ACC112 (cell line): ENCODE measurements around the gene TGFB1.
"Not testable (repeated sequence)": the region's sequence is repeated elsewhere in the genome, so short reads cannot be mapped to it uniquely, and the experiment has no call there.

ENCODE experiments used
- H2AFZ ChIP-seq: fragments of 200-600 bp; sonication (generic); one replicate; pipeline ENCODE4 v1.6.0; 2017; ENCODE audit warnings: antibody characterized with exemption, low read length; ENCODE audit not compliant: unreplicated experiment
- H3K27ac ChIP-seq: fragments of 200-600 bp; sonication (generic); 2 replicates; pipeline ENCODE4 v1.5.1; 2014; ENCODE audit warnings: low read depth, mild to moderate bottlenecking, antibody characterized with exemption, low read length, moderate library complexity
- H3K27me3 ChIP-seq: fragments of 200-600 bp; sonication (generic); 2 replicates; pipeline ENCODE4 v1.6.1; 2014; ENCODE audit warnings: mild to moderate bottlenecking, antibody characterized with exemption, low read length, moderate library complexity, mixed read lengths; ENCODE audit not compliant: insufficient read depth
- H3K36me3 ChIP-seq: fragments of 200-600 bp; sonication (generic); 2 replicates; pipeline ENCODE4 v1.6.1; 2016; ENCODE audit warnings: mild to moderate bottlenecking, antibody characterized with exemption, low read length, moderate library complexity, mixed read lengths; ENCODE audit not compliant: insufficient read depth
- H3K4me1 ChIP-seq: fragments of 200-600 bp; sonication (generic); one replicate; pipeline ENCODE4 v1.6.1; 2016; ENCODE audit warnings: low read length, mixed read lengths; ENCODE audit not compliant: insufficient read depth, unreplicated experiment, control insufficient read depth
- H3K4me3 ChIP-seq: fragments of 200-600 bp; sonication (generic); 2 replicates; pipeline ENCODE4 v1.5.1; 2014; ENCODE audit warnings: mild to moderate bottlenecking, low read depth, low read length
- H3K79me2 ChIP-seq: fragments of 200-600 bp; sonication (generic); one replicate; pipeline ENCODE4 v1.6.0; 2016; ENCODE audit warnings: low read length; ENCODE audit not compliant: control insufficient read depth, unreplicated experiment, insufficient read depth

The TGFB1 gene

DNA sequence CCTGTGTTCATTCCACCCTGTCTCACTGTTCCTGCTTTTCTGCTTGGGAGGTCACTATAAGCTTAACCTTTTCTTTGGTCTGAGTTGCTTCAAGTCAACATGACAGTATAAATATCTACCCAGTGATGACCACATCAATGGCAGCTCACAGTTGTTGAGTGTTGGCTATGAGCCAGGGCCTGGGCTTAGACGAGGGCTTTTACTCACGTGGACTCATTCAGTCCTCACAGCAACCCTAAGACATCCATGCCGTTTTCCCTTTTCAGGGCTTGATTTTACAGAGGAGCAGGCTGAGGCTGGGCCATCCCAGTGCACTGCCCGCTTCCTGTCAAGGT, 54.0 kb downstream of the TGFB1 start:
- peaks cover 8% of the 10 kb centered on the region for H3K79me2 ChIP-seq
- H3K27ac ChIP-seq: peak overlapping the region; percentile 87
- no peak overlapping the region for H2AFZ ChIP-seq
- peaks cover 19% of the 10 kb centered on the region for H3K4me1 ChIP-seq
- H3K36me3 ChIP-seq: peaks cover 7% of the 10 kb centered on the region
- no peak overlapping the region for H3K4me3 ChIP-seq
- H3K27me3 ChIP-seq: no peaks in the 10 kb centered on the region

DNA sequence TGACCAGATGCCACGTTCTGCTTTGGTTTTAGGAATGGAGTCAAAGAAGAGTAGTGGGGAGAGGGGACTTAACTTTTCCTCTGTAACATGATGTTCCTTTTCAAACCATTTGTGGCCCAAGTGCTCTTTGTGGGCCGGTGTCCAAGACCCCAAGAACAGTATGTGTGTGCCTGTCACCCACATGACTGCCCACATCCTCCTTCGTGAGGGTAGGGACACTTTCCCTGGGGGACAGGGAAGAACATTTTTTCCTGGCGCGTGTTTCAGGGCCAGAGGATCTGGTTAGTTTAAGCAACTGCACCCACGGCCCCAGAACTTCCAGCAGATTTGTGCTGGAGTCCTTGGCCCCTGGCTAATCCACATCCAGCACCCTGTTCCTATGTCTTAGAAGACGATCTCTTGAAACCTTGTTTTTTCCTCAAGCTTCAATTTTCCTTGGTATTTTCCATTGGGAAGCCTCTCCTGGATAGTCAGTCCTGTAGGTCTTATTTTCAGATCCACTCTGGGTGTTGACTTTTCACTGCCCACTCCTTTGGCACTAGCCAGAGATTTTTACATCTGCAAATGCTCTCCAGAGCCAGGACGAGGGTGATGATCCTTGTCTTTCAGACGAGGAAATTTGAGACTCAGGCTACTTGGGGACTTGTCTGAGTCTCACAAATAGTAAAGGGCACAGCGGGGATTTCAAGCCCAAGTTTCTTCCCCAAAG, 54.5 kb downstream of the TGFB1 start:
- H3K4me3 ChIP-seq: no peak overlapping the region
- H3K4me1 ChIP-seq: peaks cover 19% of the 10 kb centered on the region
- H3K27ac ChIP-seq: peak overlapping the region; percentile 87
- H3K79me2 ChIP-seq: peaks cover 8% of the 10 kb centered on the region
- no peaks in the 10 kb centered on the region for H3K27me3 ChIP-seq
- peaks cover 3% of the 10 kb centered on the region for H3K36me3 ChIP-seq
- H2AFZ ChIP-seq: no peak overlapping the region

DNA sequence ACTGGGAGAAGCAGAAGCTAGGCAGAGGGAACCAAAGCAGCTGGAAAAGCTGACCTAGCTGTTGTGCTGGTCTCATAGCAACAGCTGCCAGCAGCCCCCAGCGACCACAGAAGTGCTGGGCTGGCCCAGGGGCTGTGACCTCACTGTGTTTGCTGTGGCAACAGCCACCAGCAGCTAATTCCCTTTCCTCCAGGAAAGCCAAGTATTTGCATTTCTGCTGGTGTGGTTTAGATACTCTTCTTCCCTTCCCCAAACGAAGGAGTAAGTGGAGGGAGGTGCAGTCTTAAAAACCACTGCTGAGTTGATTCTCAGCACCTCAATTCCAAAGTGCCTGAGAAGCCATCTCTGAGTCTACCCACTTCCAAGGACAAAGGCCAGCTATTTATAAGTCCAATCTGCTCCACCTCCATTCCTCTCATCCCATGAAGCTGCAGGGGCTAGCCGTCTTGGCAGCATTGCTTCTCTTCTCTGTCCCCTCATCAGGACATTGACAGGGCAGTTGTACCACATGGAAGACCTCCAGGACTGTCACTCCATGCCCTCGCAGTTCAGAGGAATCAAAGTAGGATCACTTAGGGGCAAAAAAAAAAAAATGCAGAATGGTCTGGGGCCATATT, 55.3 kb downstream of the TGFB1 start:
- Histone ChIP-seq H3K79me2 (peaks cover 8% of the 10 kb centered on the region), H3K27me3 (no peaks in the 10 kb centered on the region), H2AFZ (no peak overlapping the region), H3K4me1 (peaks cover 19% of the 10 kb centered on the region), H3K4me3 (no peak overlapping the region), H3K36me3 (peaks cover 3% of the 10 kb centered on the region), H3K27ac (peak overlapping the region; percentile 87)

DNA sequence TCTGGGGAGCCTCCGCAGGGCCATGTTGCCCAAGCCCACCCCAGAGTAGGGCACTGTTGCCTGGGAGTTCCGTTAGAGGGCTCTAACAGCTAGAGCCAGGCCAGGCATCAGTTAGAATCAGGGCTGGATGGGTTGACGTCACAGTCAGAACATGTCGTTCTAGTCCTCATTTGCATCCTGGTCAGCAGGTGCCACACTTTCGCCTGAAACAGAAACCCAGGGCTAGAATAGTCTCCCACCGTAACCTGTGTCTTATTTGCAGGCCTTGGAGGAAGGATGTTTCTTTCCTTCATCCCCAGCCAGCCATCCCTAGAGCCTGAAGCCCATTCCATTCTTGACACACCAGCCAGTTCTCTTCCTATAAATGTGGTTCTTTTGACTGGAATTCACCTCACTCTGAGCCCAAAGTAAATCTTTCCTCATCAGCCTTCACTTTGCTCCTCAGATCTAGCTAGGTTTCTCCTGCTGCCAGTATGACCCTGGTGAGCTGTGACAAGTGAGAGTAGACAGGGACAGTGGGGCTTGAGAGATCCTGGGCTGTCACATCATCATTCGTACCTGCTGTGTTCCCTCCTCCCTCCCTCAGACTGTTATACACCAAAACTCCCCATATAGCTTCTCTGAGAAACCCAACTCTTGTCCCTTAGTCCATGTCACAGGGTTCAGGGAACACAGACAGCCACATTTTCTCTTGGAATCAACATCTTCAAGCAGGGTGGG, 55.9 kb downstream of the TGFB1 start:
- Histone ChIP-seq H3K27me3 (no peaks in the 10 kb centered on the region), H3K4me1 (peaks cover 19% of the 10 kb centered on the region), H3K79me2 (peaks cover 8% of the 10 kb centered on the region), H3K4me3 (no peak overlapping the region), H3K36me3 (peaks cover 3% of the 10 kb centered on the region), H2AFZ (no peak overlapping the region), H3K27ac (peak overlapping the region; percentile 87)

DNA sequence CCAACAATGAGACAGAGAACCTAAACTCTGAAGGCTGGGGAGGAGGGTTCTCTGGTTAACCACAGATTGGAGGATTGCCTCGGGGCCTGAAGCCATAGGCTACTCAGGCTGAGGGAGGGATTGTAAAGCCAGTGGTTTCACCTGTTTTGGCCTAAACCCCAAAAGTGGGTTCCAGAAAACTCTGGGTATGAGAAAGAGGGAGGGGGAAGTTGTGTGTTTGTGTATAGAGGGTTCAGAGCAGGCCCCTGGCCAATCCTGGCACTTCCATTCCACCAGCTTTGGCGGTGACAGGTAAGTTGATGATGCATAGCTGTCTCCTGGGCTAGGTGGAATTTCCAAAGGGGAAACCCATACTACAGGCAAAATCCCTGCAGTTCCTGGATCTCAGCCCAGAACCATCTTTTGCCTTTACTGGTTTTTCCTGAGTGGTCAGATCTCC, 57.3 kb downstream of the TGFB1 start:
- Histone ChIP-seq H3K27me3 (no peaks in the 10 kb centered on the region), H3K79me2 (peaks cover 8% of the 10 kb centered on the region), H2AFZ (no peak overlapping the region), H3K4me3 (no peak overlapping the region), H3K36me3 (peaks cover 2% of the 10 kb centered on the region), H3K4me1 (peaks cover 19% of the 10 kb centered on the region), H3K27ac (peak overlapping the region; percentile 87; the same call in 1 of the 2 replicates)

DNA sequence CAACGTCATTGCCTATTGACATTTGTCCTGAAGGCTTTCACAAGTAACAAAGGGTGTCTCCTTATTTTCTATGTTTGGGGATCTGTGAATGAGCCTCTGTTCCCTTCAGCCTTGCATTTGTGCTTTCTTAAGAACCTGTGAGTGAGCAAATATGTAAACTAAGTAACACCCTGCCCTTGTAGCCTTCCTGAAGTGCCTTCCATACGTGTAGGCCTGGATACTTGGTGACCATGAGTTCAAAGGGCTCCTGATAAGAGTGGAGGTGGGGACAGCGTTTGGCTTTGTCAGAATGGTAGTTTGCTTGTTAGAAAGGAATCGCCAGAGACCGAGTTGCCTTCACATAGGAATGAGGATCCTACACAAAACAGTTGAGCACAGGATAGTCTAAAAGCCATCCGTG, 58.2 kb downstream of the TGFB1 start:
- Histone ChIP-seq H3K36me3 (no peaks in the 10 kb centered on the region; the same call in 1 of the 2 replicates), H3K79me2 (peaks cover 8% of the 10 kb centered on the region), H3K4me1 (peaks cover 19% of the 10 kb centered on the region), H3K27ac (no peak overlapping the region), H3K27me3 (no peaks in the 10 kb centered on the region), H3K4me3 (no peak overlapping the region), H2AFZ (no peak overlapping the region)

DNA sequence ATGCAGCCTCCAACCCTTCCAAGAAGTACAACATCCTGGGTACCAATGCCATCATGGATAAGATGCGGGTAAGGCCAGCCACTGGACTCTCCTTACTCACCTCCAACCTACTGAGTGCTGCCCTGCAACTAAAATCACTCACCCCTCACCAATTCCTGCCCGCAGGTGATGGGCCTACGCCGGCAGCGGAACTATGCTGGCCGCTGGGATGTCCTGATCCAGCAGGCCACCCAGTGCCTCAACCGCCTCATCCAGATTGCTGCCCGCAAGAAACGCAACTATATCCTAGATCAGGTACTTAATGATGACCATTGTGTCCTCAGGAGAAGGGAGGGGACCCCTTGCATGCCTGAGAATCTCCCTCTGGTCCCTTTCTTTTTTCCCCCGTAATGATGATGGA, 59.3 kb downstream of the TGFB1 start:
- Histone ChIP-seq H3K36me3 (no peaks in the 10 kb centered on the region; the same call in 1 of the 2 replicates), H2AFZ (no peak overlapping the region), H3K4me3 (no peak overlapping the region), H3K27me3 (no peaks in the 10 kb centered on the region), H3K27ac (no peak overlapping the region), H3K4me1 (peaks cover 17% of the 10 kb centered on the region), H3K79me2 (peaks cover 8% of the 10 kb centered on the region)

DNA sequence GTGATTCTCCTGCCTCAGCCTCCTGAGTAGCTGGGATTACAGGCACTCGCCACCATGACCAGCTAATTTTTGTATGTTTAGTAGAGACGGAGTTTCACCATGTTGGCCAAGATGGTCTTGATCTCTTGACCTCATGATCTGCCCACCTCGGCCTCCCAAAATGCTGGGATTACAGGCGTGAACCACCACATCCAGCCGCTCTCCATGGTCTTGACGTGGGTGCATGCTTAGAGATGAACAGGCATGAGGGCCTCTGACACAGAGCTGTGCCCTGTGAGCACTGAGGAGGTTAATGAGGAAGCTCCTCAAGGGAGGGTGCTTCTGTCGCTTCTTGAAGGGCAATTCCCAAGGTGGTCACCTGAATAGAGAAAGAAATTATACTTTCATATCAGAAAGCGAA, 63.9 kb downstream of the TGFB1 start:
- not testable (repeated sequence) for H2AFZ ChIP-seq, H3K4me3 ChIP-seq, H3K4me1 ChIP-seq, H3K27me3 ChIP-seq, H3K36me3 ChIP-seq, H3K27ac ChIP-seq, H3K79me2 ChIP-seq

DNA sequence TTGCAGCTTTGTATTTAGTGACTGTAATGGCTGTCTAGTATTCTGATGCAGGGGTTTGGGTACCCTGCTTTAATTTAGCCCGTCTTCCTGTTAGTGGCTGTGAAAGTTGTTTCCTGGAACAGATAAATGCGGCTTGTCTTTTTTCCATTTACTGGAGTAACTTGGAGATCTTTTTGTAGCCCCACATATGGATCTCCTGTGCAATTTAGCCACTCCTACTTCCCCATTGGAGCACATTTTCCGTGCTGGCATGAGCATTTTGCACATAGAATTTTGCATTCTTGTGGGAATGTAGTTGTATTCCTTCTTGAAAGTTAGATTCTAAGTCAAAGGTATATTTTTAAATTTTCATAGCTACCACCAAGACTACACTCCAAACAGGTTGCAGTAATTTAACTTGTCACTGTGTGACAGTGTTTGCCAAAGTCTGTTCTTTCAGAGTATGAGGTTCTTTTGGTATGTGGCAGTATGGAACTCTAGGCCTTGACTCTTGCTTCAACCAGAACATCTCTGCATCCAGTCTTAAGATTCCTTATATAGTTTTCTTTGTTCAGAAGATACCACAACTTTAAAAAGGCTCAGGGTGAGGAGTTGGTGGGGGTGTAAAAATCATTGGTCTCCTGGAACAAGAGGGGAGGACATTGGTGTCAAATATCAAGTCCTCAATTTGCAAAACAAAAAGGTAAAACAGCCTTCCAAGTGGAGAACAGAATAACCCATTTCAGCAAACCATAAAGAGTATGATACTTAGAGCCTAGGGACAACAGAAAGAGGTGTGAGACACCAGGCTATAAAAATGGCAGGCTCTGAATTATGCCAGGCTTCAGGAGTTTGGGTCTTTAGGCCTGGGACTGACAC, 64.8 kb downstream of the TGFB1 start:
- no peak overlapping the region for H3K27ac ChIP-seq
- H3K4me3 ChIP-seq: no peak overlapping the region
- H2AFZ ChIP-seq: no peak overlapping the region
- peaks cover 4% of the 10 kb centered on the region for H3K79me2 ChIP-seq
- peaks cover 10% of the 10 kb centered on the region for H3K36me3 ChIP-seq
- no peaks in the 10 kb centered on the region for H3K27me3 ChIP-seq
- no peaks in the 10 kb centered on the region for H3K4me1 ChIP-seq
